NCI-H526 treated with DMSO at 0.1 percent for 48 hours (cell line): ENCODE data around the gene COL17A1.

Experiments used
- DNase-seq: peaks from one replicate; lab custom pipeline; 2025; lab: John Stamatoyannopoulos, UW

Gene COL17A1

GRCh38 chr10:103990121-103990520 is 95.6 kb downstream of the COL17A1 start:
- no peak for DNase-seq

GRCh38 chr10:103986360-103986759 is 99.3 kb downstream of the COL17A1 start:
- no peak for DNase-seq

GRCh38 chr10:103985726-103986125 is 100.0 kb downstream of the COL17A1 start:
- no peak for DNase-seq

GRCh38 chr10:103983367-103983911 is 102.2 kb downstream of the COL17A1 start:
- DNase-seq: no peak

- DNase-seq: no peak
These were observed 103.0 kb downstream of the COL17A1 start for GRCh38 chr10:103982639-103983038.
